Activated naive CD4-positive, alpha-beta T cell treated with anti-CD3 and anti-CD28 coated beads for 36 hours (primary cell): ENCODE measurements around the gene TMEM9B. TPM values are rescaled to one million over a fixed set of nuclear protein-coding genes. Genes with fewer than 3 reads are reported as not detected.
"Not testable (repeated sequence)": the region's sequence is repeated elsewhere in the genome, so short reads cannot be mapped to it uniquely, and the experiment has no call there.

Experiments used
- CTCF ChIA-PET: fragments of 350-600 bp; sonication (Branson Sonifier 250); formaldehyde crosslinking; loops from one replicate; lab custom pipeline; 2021; ENCODE audit warnings: antibody characterized with exemption; lab: Charles Lee
- DNase-seq: peaks from one replicate; pipeline ENCODE4 v3.0.0-alpha.2; 2020
- H3K27ac Mint-ChIP-seq: one replicate; pipeline ENCODE4 v1.8.0; 2021; ENCODE audit warnings: mild to moderate bottlenecking, mixed read lengths
- H3K27me3 Mint-ChIP-seq: one replicate; pipeline ENCODE4 v1.8.0; 2021; ENCODE audit warnings: low read depth, mixed read lengths
- H3K36me3 Mint-ChIP-seq: one replicate; pipeline ENCODE4 v1.8.0; 2021; ENCODE audit warnings: low read depth, mixed read lengths
- H3K4me1 Mint-ChIP-seq: one replicate; pipeline ENCODE4 v1.8.0; 2021; ENCODE audit warnings: low read depth, mixed read lengths
- H3K4me3 Mint-ChIP-seq: one replicate; pipeline ENCODE4 v1.8.0; 2021; ENCODE audit warnings: mild to moderate bottlenecking, moderate library complexity, mixed read lengths
- H3K9me3 Mint-ChIP-seq: one replicate; pipeline ENCODE4 v1.8.0; 2021; ENCODE audit warnings: mixed read lengths
- intact Hi-C: fragments of 100-400 bp; cut with micrococcal nuclease; formaldehyde crosslinking; loops from one replicate; pipeline ENCODE4 v1.15.1; 2023
- total RNA-seq, 2 experiments: library from RNA; stranded (reverse); gene quantifications; one replicate each; pipeline ENCODE4 v1.2.3, GENCODE V29; 2021

Gene TMEM9B
- total RNA-seq, 2 experiments from 2014 or later = 13.4 to 13.6 TPM

GRCh38 chr11:8998017-8998416, 33.8 kb upstream of the TMEM9B start:
- Mint-ChIP-seq H3K4me1 (peaks cover 17% of the 10 kb centered on the region), H3K27ac (no peak overlapping the region), H3K9me3 (no peaks in the 10 kb centered on the region), H3K36me3 (no peaks in the 10 kb centered on the region), H3K4me3 (no peak overlapping the region), H3K27me3 (peaks cover 23% of the 10 kb centered on the region)
- CTCF ChIA-PET = interaction anchor here (0.6 to 1.3 kb wide), 4 partner anchors 39 to 1536 kb away, joined by 3 to 4 read pairs (median 3); no protein-coding TSS in a partner anchor
- intact Hi-C loops = no loop called here
- DNase-seq = no peak

- H3K4me1 Mint-ChIP-seq = peaks cover 13% of the 10 kb centered on the region
- H3K27me3 Mint-ChIP-seq = peaks cover 21% of the 10 kb centered on the region
- H3K9me3 Mint-ChIP-seq = no peaks in the 10 kb centered on the region
- intact Hi-C loops = no loop called here
- CTCF ChIA-PET = interaction anchor here (0.6 to 1.3 kb wide), 4 partner anchors 38 to 1537 kb away, joined by 3 to 4 read pairs (median 3); no protein-coding TSS in a partner anchor
- DNase-seq = no peak
- no peaks in the 10 kb centered on the region for H3K36me3 Mint-ChIP-seq
- no peak overlapping the region for H3K27ac Mint-ChIP-seq
- no peak overlapping the region for H3K4me3 Mint-ChIP-seq
Observed at GRCh38 chr11:8997451-8997850, 33.2 kb upstream of the TMEM9B start.

GRCh38 chr11:8989453-8989852, 25.2 kb upstream of the TMEM9B start:
- CTCF ChIA-PET = no interaction called here
- intact Hi-C loops = no loop called here
- H3K4me3 Mint-ChIP-seq = no peak overlapping the region
- H3K9me3 Mint-ChIP-seq = no peaks in the 10 kb centered on the region
- peaks cover 3% of the 10 kb centered on the region for H3K27me3 Mint-ChIP-seq
- H3K36me3 Mint-ChIP-seq = no peaks in the 10 kb centered on the region
- H3K4me1 Mint-ChIP-seq = no peaks in the 10 kb centered on the region
- H3K27ac Mint-ChIP-seq = no peak overlapping the region
- no peak for DNase-seq

- Mint-ChIP-seq H3K9me3 (no peaks in the 10 kb centered on the region), H3K4me3 (no peak overlapping the region), H3K27me3 (peaks cover 3% of the 10 kb centered on the region), H3K36me3 (no peaks in the 10 kb centered on the region), H3K4me1 (no peaks in the 10 kb centered on the region), H3K27ac (no peak overlapping the region)
- DNase-seq = no peak
- CTCF ChIA-PET = interaction anchor here (0.5 kb wide), 1 partner anchor 191 kb away, joined by 3 read pairs; no protein-coding TSS in a partner anchor
- intact Hi-C loops = no loop called here
Observed at GRCh38 chr11:8988329-8989234, 24.3 kb upstream of the TMEM9B start.

GRCh38 chr11:8987446-8987845, 23.2 kb upstream of the TMEM9B start:
- no peak overlapping the region for H3K4me3 Mint-ChIP-seq
- H3K27ac Mint-ChIP-seq = no peak overlapping the region
- intact Hi-C loops = no loop called here
- H3K36me3 Mint-ChIP-seq = no peaks in the 10 kb centered on the region
- peaks cover 3% of the 10 kb centered on the region for H3K27me3 Mint-ChIP-seq
- H3K4me1 Mint-ChIP-seq = no peaks in the 10 kb centered on the region
- H3K9me3 Mint-ChIP-seq = no peaks in the 10 kb centered on the region
- CTCF ChIA-PET = no interaction called here
- DNase-seq = no peak

- DNase-seq, H3K4me1 Mint-ChIP-seq, intact Hi-C loops, CTCF ChIA-PET, H3K4me3 Mint-ChIP-seq, H3K27me3 Mint-ChIP-seq, H3K36me3 Mint-ChIP-seq, H3K9me3 Mint-ChIP-seq, H3K27ac Mint-ChIP-seq: not testable (repeated sequence)
Observed at GRCh38 chr11:8986772-8987171, 22.5 kb upstream of the TMEM9B start.

GRCh38 chr11:8985462-8985861, 21.2 kb upstream of the TMEM9B start:
- CTCF ChIA-PET = no interaction called here
- intact Hi-C loops = no loop called here

GRCh38 chr11:8983552-8983951, 19.3 kb upstream of the TMEM9B start:
- Mint-ChIP-seq H3K4me3 (no peak overlapping the region), H3K27me3 (no peaks in the 10 kb centered on the region), H3K27ac (no peak overlapping the region), H3K9me3 (no peaks in the 10 kb centered on the region), H3K36me3 (no peaks in the 10 kb centered on the region), H3K4me1 (no peaks in the 10 kb centered on the region)
- CTCF ChIA-PET = interaction anchor here (0.6 kb wide), 1 partner anchor 34 kb away, joined by 3 read pairs; no protein-coding TSS in a partner anchor
- peak; percentile 26 for DNase-seq
- intact Hi-C loops = no loop called here

More at GRCh38 chr11:8985462-8985861, 21.2 kb upstream of the TMEM9B start:
- Mint-ChIP-seq H3K9me3 (no peaks in the 10 kb centered on the region), H3K4me1 (no peaks in the 10 kb centered on the region), H3K27ac (no peak overlapping the region), H3K4me3 (no peak overlapping the region), H3K27me3 (peaks cover 3% of the 10 kb centered on the region), H3K36me3 (no peaks in the 10 kb centered on the region)
- no peak for DNase-seq

GRCh38 chr11:8980485-8980884, 16.2 kb upstream of the TMEM9B start:
- H3K27me3 Mint-ChIP-seq = no peaks in the 10 kb centered on the region
- intact Hi-C loops = no loop called here
- no peak overlapping the region for H3K4me3 Mint-ChIP-seq
- no peak overlapping the region for H3K27ac Mint-ChIP-seq
- no peaks in the 10 kb centered on the region for H3K4me1 Mint-ChIP-seq
- no peaks in the 10 kb centered on the region for H3K9me3 Mint-ChIP-seq
- no peak for DNase-seq
- no peaks in the 10 kb centered on the region for H3K36me3 Mint-ChIP-seq
- CTCF ChIA-PET = no interaction called here

- H3K4me3 Mint-ChIP-seq, DNase-seq, H3K9me3 Mint-ChIP-seq, H3K36me3 Mint-ChIP-seq, CTCF ChIA-PET, H3K4me1 Mint-ChIP-seq, intact Hi-C loops, H3K27ac Mint-ChIP-seq, H3K27me3 Mint-ChIP-seq: not testable (repeated sequence)
Observed at GRCh38 chr11:8979365-8979764, 15.1 kb upstream of the TMEM9B start.

GRCh38 chr11:8973121-8973520, 8.9 kb upstream of the TMEM9B start:
- Mint-ChIP-seq H3K4me1 (no peaks in the 10 kb centered on the region), H3K4me3 (no peak overlapping the region), H3K27ac (no peak overlapping the region), H3K9me3 (no peaks in the 10 kb centered on the region), H3K36me3 (peaks cover 2% of the 10 kb centered on the region), H3K27me3 (no peaks in the 10 kb centered on the region)
- intact Hi-C loops = no loop called here
- CTCF ChIA-PET = interaction anchor here (0.6 kb wide), 1 partner anchor 38 kb away, joined by 3 read pairs; no protein-coding TSS in a partner anchor
- DNase-seq = no peak

- Mint-ChIP-seq H3K27ac (no peak overlapping the region), H3K9me3 (no peaks in the 10 kb centered on the region), H3K4me1 (no peaks in the 10 kb centered on the region), H3K4me3 (no peak overlapping the region), H3K27me3 (no peaks in the 10 kb centered on the region), H3K36me3 (peaks cover 5% of the 10 kb centered on the region)
- intact Hi-C loops = no loop called here
- no peak for DNase-seq
- CTCF ChIA-PET = no interaction called here
Observed at GRCh38 chr11:8971924-8972316, 7.7 kb upstream of the TMEM9B start.
